Uterus (tissue), 4 donors: ENCODE results near the gene FAM227A. TPM values are rescaled to one million over a fixed set of nuclear protein-coding genes. Genes with fewer than 3 reads are reported as not detected.
A peak's percentile ranks its signal among the peaks of the same experiment; 100 is the strongest.

Experiments
- DNase-seq, 2 donors: peaks; one replicate each; pipeline ENCODE4 v3.0.0-alpha.2; 2019 to 2020
- H3K27ac ChIP-seq, 2 donors: fragments of 200-600 bp; sonication (generic); 1 replicate in 1 of 2; 2 replicates in 1 of 2; pipeline ENCODE4 v1.5.1; 2016 to 2018
- H3K27me3 ChIP-seq, 2 donors: fragments of 200-600 bp; sonication (generic); one replicate each; pipeline ENCODE4 v1.5.1; 2018 to 2019; ENCODE audit warnings: control low read depth in 1 of 2
- H3K36me3 ChIP-seq, 2 donors: fragments of 200-600 bp; sonication (generic); one replicate each; pipeline ENCODE4 v1.5.1; 2019; ENCODE audit warnings: control low read depth in 1 of 2
- H3K4me1 ChIP-seq, 2 donors: fragments of 200-600 bp; sonication (generic); one replicate each; pipeline ENCODE4 v1.5.1; 2018 to 2019; ENCODE audit warnings: control low read depth in 1 of 2
- H3K4me3 ChIP-seq, 2 donors: fragments of 200-600 bp; sonication (generic); 1 replicate in 1 of 2; 2 replicates in 1 of 2; pipeline ENCODE4 v1.5.1; 2018 to 2019; ENCODE audit warnings: mild to moderate bottlenecking in 1 of 2
- H3K9me3 ChIP-seq, 2 donors: fragments of 200-600 bp; sonication (generic); one replicate each; pipeline ENCODE4 v1.5.1; 2019; ENCODE audit warnings: control low read depth in 1 of 2
- CTCF ChIP-seq, 4 experiments: fragments of 200-600 bp in 2 of 4; fragments of 450-650 bp in 2 of 4; sonication (generic) in 2 of 4; IDR thresholded peaks; one replicate each; pipeline ENCODE4 v1.5.1; 2016 to 2019; ENCODE audit warnings: antibody characterized with exemption in 4 of 4, mild to moderate bottlenecking in 2 of 4, moderate library complexity in 1 of 4
- POLR2A ChIP-seq, 2 donors: fragments of 450-650 bp; IDR thresholded peaks; one replicate each; pipeline ENCODE4 v1.6.1; 2016; ENCODE audit warnings: antibody characterized with exemption in 2 of 2, mild to moderate bottlenecking in 1 of 2, moderate library complexity in 1 of 2
- intact Hi-C: fragments of 100-400 bp; cut with DNase I; formaldehyde crosslinking; loops from one replicate; pipeline ENCODE4 v1.15.1; 2023; ENCODE audit warnings: low total_unique reads
- total RNA-seq, 4 donors: library from RNA; depleted of rRNA in 3 of 4; stranded (reverse); fragments of >200 nt in 3 of 4; gene quantifications; one replicate each; pipeline versions ENCODE4 v1.1.0 to v1.2.4, GENCODE V29; 2014 to 2023
- donor health status: DM: yes; HTN: yes; CAD: no.

Gene FAM227A
- 10 to 100 TPM in 1 of 4 donors, 1 to 10 TPM in 3; 1.5 to 10.4 (median 4.6) TPM for total RNA-seq

GRCh38 chr22:38656256-38657044, at the start of gene FAM227A, which contains the start of gene CBY1:
TSS of gene FAM227A (minus strand) at chr22:38656392. CDS start at chr22:38650168, 6,224 bp downstream.
TSS of gene CBY1 (plus strand) at chr22:38656638. CDS start at chr22:38668055, 11,417 bp downstream.
- Histone ChIP-seq H3K9me3 (no peaks in the 10 kb centered on the region), H3K27me3 (no peaks in the 10 kb centered on the region), H3K4me1 (no peaks in the 10 kb centered on the region), H3K27ac (peak within 1 kb of the TSS; percentile 83 to 93), H3K4me3 (peak within 1 kb of the TSS; percentile 90 to 91), H3K36me3 (no peaks in the 10 kb centered on the region)
- TF ChIP-seq POLR2A (IDR thresholded peaks at IDR 0.05): peak; percentile 30 to 67
- TF ChIP-seq CTCF (IDR thresholded peaks at IDR 0.05): peak in 1 of 4 experiments; percentile 7
- peak; percentile 84 to 85 for DNase-seq
- intact Hi-C loops: no loop called here

GRCh38 chr22:38705235-38706100, 49.3 kb upstream of the FAM227A start, which contains the start of gene GTPBP1:
TSS of gene GTPBP1 (plus strand) at chr22:38705944. CDS start at chr22:38705956, 12 bp downstream.
- Histone ChIP-seq H3K9me3 (no peaks in the 10 kb centered on the region), H3K4me1 (peaks cover 0 to 3% of the 10 kb centered on the region in 2 donors), H3K36me3 (no peaks in the 10 kb centered on the region), H3K27ac (peak within 1 kb of the TSS; percentile 94 to 95), H3K27me3 (no peaks in the 10 kb centered on the region), H3K4me3 (peak within 1 kb of the TSS; percentile 75 to 91)
- intact Hi-C loops: no loop called here
- DNase-seq: peak; percentile 98 to 100
- TF ChIP-seq POLR2A (IDR thresholded peaks at IDR 0.05) (peak; percentile 92 to 100), CTCF (IDR thresholded peaks at IDR 0.05) (peak in 3 of 4 experiments; percentile 4 to 37 (median 12))

GRCh38 chr22:38704654-38705234, 48.6 kb upstream of the FAM227A start:
- peaks cover 0 to 3% of the 10 kb centered on the region in 2 donors for H3K4me1 ChIP-seq
- H3K27ac ChIP-seq: peak overlapping the region; percentile 79 to 87
- TF ChIP-seq POLR2A (IDR thresholded peaks at IDR 0.05): no peak
- TF ChIP-seq CTCF (IDR thresholded peaks at IDR 0.05): no peak
- H3K9me3 ChIP-seq: no peaks in the 10 kb centered on the region
- no peaks in the 10 kb centered on the region for H3K27me3 ChIP-seq
- peak overlapping the region; percentile 22 to 31 for H3K4me3 ChIP-seq
- no peaks in the 10 kb centered on the region for H3K36me3 ChIP-seq
- DNase-seq: no peak
- intact Hi-C loops: no loop called here

GRCh38 chr22:38700789-38701628, 44.8 kb upstream of the FAM227A start, which contains the start of gene JOSD1:
TSS of gene JOSD1 (minus strand) at chr22:38700943. CDS start at chr22:38699987, 956 bp downstream.
- TF ChIP-seq CTCF (IDR thresholded peaks at IDR 0.05) (peak in 2 of 4 experiments; percentile 26 to 42), POLR2A (IDR thresholded peaks at IDR 0.05) (peak; percentile 99 to 100)
- H3K4me1 ChIP-seq: peaks cover 0 to 22% of the 10 kb centered on the region in 2 donors
- H3K9me3 ChIP-seq: no peaks in the 10 kb centered on the region
- no peaks in the 10 kb centered on the region for H3K36me3 ChIP-seq
- peak within 1 kb of the TSS; percentile 97 to 98 for H3K27ac ChIP-seq
- no peaks in the 10 kb centered on the region for H3K27me3 ChIP-seq
- H3K4me3 ChIP-seq: peak within 1 kb of the TSS; percentile 60 to 82
- DNase-seq: peak; percentile 94 to 95
- intact Hi-C loops: no loop called here
